ENCODE measurements around the gene PEX6. TPM values are rescaled to one million over a fixed set of nuclear protein-coding genes. Genes with fewer than 3 reads are reported as not detected.

Gene PEX6
- total RNA-seq, 2 experiments from 2014 or later, result 23.8 to 24.7 TPM

- Histone ChIP-seq H4K20me1 (ENCODE audit: insufficient read depth, low read length) (no peaks in the 10 kb centered on the region), H2AFZ (ENCODE audit: low read length) (no peak overlapping the region), H3K4me1 (ENCODE audit: insufficient read depth, low read length, poor library complexity, severe bottlenecking) (no peaks in the 10 kb centered on the region), H3K36me3 (ENCODE audit: insufficient read depth, low read length) (peaks cover 9% of the 10 kb centered on the region; the same call in 1 of the 2 replicates), H3K9me3 (ENCODE audit: low read length) (no peaks in the 10 kb centered on the region), H3K4me2 (ENCODE audit: low read length) (no peak overlapping the region), H3K27ac (ENCODE audit: low read depth, low read length, poor library complexity, severe bottlenecking) (no peak overlapping the region), H3K4me3 (ENCODE audit: low read depth, low read length, poor library complexity, severe bottlenecking) (no peak overlapping the region), H3K9me2 (ENCODE audit: insufficient read depth, low read length) (no peaks in the 10 kb centered on the region), H3K79me2 (ENCODE audit: insufficient read depth, low read depth, low read length) (no peaks in the 10 kb centered on the region)
- CTCF ChIA-PET (ENCODE audit: unreplicated experiment), result no interaction called here
- BruUV-seq (replicated peaks), result no TSS peak
- intact Hi-C loops (cut with micrococcal nuclease; ENCODE audit: unreplicated experiment), result no loop called here
- POLR2A ChIA-PET, result no interaction called here
- DNase-seq (ENCODE audit: low spot score), result no peak
- TF ChIP-seq, protein P1, sequence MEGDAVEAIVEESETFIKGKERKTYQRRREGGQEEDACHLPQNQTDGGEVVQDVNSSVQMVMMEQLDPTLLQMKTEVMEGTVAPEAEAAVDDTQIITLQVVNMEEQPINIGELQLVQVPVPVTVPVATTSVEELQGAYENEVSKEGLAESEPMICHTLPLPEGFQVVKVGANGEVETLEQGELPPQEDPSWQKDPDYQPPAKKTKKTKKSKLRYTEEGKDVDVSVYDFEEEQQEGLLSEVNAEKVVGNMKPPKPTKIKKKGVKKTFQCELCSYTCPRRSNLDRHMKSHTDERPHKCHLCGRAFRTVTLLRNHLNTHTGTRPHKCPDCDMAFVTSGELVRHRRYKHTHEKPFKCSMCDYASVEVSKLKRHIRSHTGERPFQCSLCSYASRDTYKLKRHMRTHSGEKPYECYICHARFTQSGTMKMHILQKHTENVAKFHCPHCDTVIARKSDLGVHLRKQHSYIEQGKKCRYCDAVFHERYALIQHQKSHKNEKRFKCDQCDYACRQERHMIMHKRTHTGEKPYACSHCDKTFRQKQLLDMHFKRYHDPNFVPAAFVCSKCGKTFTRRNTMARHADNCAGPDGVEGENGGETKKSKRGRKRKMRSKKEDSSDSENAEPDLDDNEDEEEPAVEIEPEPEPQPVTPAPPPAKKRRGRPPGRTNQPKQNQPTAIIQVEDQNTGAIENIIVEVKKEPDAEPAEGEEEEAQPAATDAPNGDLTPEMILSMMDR (conservative IDR thresholded peaks at IDR 0.05; ENCODE audit: low read length), result no peak
- TF ChIP-seq EZH2phosphoT487 (IDR thresholded peaks at IDR 0.05; ENCODE audit: borderline replicate concordance, low read depth, low read length), result no peak
Observed at GRCh38 chr6:42961020-42961470, 17.9 kb downstream of the PEX6 start.

GRCh38 chr6:42960243-42961019 lies 18.6 kb downstream of the PEX6 start, which contains the start of gene GNMT:
TSS of gene GNMT (plus strand) at chr6:42960754. CDS start at chr6:42960768, 14 bp downstream.
- Histone ChIP-seq H4K20me1 (ENCODE audit: insufficient read depth, low read length) (no peaks in the 10 kb centered on the region), H3K4me3 (ENCODE audit: low read depth, low read length, poor library complexity, severe bottlenecking) (no peak within 1 kb of the TSS), H3K4me1 (ENCODE audit: insufficient read depth, low read length, poor library complexity, severe bottlenecking) (no peaks in the 10 kb centered on the region), H2AFZ (ENCODE audit: low read length) (no peak within 1 kb of the TSS), H3K79me2 (ENCODE audit: insufficient read depth, low read depth, low read length) (no peaks in the 10 kb centered on the region), H3K9me2 (ENCODE audit: insufficient read depth, low read length) (no peaks in the 10 kb centered on the region), H3K36me3 (ENCODE audit: insufficient read depth, low read length) (peaks cover 9% of the 10 kb centered on the region; the same call in 1 of the 2 replicates), H3K9me3 (ENCODE audit: low read length) (no peaks in the 10 kb centered on the region), H3K4me2 (ENCODE audit: low read length) (no peak within 1 kb of the TSS), H3K27ac (ENCODE audit: low read depth, low read length, poor library complexity, severe bottlenecking) (no peak within 1 kb of the TSS)
- CTCF ChIA-PET (ENCODE audit: unreplicated experiment), result no interaction called here
- DNase-seq (ENCODE audit: low spot score), result no peak
- TF ChIP-seq EZH2phosphoT487 (IDR thresholded peaks at IDR 0.05; ENCODE audit: borderline replicate concordance, low read depth, low read length), result no peak
- TF ChIP-seq, protein P1 (conservative IDR thresholded peaks at IDR 0.05; ENCODE audit: low read length), result no peak
- no TSS peak for BruUV-seq (replicated peaks)
- intact Hi-C loops (cut with micrococcal nuclease; ENCODE audit: unreplicated experiment), result no loop called here
- POLR2A ChIA-PET, result no interaction called here

DNA sequence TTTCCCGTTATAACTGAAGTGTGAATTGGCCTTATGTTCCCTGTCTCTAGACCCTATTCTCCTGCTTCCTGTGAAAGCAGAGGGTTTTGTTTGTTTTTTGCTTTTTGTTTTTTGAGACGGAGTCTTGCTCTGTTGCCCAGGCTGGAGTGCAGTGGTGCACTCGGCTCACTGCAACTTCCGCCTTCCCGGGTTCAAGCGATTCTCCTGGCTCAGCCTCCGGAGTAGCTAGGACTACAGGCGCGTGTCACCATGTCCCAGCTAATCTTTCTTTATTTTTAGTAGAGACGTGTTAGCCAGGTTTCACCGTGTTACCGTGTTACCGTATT lies 19.1 kb downstream of the PEX6 start:
- Histone ChIP-seq H3K9me2 (ENCODE audit: insufficient read depth, low read length) (no peaks in the 10 kb centered on the region), H3K79me2 (ENCODE audit: insufficient read depth, low read depth, low read length) (no peaks in the 10 kb centered on the region), H3K9me3 (ENCODE audit: low read length) (no peaks in the 10 kb centered on the region), H3K27ac (ENCODE audit: low read depth, low read length, poor library complexity, severe bottlenecking) (no peak overlapping the region), H3K4me3 (ENCODE audit: low read depth, low read length, poor library complexity, severe bottlenecking) (no peak overlapping the region), H3K4me2 (ENCODE audit: low read length) (no peak overlapping the region), H4K20me1 (ENCODE audit: insufficient read depth, low read length) (no peaks in the 10 kb centered on the region), H3K36me3 (ENCODE audit: insufficient read depth, low read length) (peaks cover 8% of the 10 kb centered on the region; the same call in 1 of the 2 replicates), H2AFZ (ENCODE audit: low read length) (no peak overlapping the region), H3K4me1 (ENCODE audit: insufficient read depth, low read length, poor library complexity, severe bottlenecking) (no peaks in the 10 kb centered on the region)
- BruUV-seq (replicated peaks), result no TSS peak
- ChIA-PET POLR2A (no interaction called here), CTCF (ENCODE audit: unreplicated experiment) (no interaction called here)
- intact Hi-C loops (cut with micrococcal nuclease; ENCODE audit: unreplicated experiment), result no loop called here
- DNase-seq (ENCODE audit: low spot score), result no peak
- TF ChIP-seq EZH2phosphoT487 (IDR thresholded peaks at IDR 0.05; ENCODE audit: borderline replicate concordance, low read depth, low read length), result no peak
- TF ChIP-seq, protein P1 (conservative IDR thresholded peaks at IDR 0.05; ENCODE audit: low read length), result no peak
